ENCODE data around the gene TTC32.

TTC32 gene

DNA sequence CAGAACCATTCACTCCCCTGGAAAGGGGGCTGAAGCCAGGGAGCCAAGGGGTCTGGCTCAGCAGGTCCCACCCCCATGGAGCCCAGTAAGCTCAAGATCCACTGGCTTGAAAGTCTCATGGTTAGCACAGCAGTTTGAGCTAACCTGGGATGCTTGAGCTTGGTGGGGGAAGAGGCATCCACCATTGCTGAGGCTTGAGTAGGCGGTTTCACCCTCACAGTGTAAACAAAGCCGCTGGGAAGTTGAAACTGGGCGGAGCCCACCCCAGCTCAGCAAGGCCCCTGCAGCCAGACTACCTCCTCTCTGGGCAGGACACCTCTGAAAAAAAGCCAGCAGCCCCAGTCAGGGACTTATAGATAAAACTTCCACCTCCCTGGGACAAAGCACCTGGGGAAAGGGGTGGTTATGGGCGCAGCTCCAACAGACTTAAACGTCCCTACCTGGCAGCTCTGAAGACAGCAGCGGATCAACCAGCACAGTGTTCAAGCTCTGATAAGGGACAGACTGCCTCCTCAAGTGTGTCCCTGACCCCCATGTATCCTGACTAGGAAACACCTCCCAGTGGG is 14.7 kb upstream of the TTC32 start:
- Histone ChIP-seq H3K4me1 (ENCODE audit: insufficient read depth, low read length, severe bottlenecking) (no peaks in the 10 kb centered on the region), H3K9me2 (ENCODE audit: low read depth, low read length) (no peaks in the 10 kb centered on the region), H3K36me3 (ENCODE audit: insufficient read depth, low read length) (no peaks in the 10 kb centered on the region), H3F3A (ENCODE audit: insufficient read depth, low read length) (no peaks in the 10 kb centered on the region), H3K9me3 (ENCODE audit: low read length) (no peaks in the 10 kb centered on the region), H3K9ac (ENCODE audit: low read length) (no peak overlapping the region), H3K27ac (ENCODE audit: low read depth, low read length, poor library complexity, severe bottlenecking) (no peak overlapping the region), H2AFZ (ENCODE audit: low read length) (no peak overlapping the region), H3K4me3 (ENCODE audit: low read depth, low read length, poor library complexity, severe bottlenecking) (no peak overlapping the region), H3K79me2 (ENCODE audit: insufficient read depth, low read length) (no peaks in the 10 kb centered on the region), H3K27me3 (ENCODE audit: insufficient read depth, low read length) (no peaks in the 10 kb centered on the region), H4K20me1 (ENCODE audit: insufficient read depth, low read length) (no peaks in the 10 kb centered on the region), H3K4me2 (ENCODE audit: low read length) (no peak overlapping the region)
- TF ChIP-seq, protein P1, sequence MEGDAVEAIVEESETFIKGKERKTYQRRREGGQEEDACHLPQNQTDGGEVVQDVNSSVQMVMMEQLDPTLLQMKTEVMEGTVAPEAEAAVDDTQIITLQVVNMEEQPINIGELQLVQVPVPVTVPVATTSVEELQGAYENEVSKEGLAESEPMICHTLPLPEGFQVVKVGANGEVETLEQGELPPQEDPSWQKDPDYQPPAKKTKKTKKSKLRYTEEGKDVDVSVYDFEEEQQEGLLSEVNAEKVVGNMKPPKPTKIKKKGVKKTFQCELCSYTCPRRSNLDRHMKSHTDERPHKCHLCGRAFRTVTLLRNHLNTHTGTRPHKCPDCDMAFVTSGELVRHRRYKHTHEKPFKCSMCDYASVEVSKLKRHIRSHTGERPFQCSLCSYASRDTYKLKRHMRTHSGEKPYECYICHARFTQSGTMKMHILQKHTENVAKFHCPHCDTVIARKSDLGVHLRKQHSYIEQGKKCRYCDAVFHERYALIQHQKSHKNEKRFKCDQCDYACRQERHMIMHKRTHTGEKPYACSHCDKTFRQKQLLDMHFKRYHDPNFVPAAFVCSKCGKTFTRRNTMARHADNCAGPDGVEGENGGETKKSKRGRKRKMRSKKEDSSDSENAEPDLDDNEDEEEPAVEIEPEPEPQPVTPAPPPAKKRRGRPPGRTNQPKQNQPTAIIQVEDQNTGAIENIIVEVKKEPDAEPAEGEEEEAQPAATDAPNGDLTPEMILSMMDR (IDR thresholded peaks at IDR 0.05; ENCODE audit: low read length): no peak
- no peak for TF ChIP-seq EZH2 (IDR thresholded peaks at IDR 0.05; ENCODE audit: borderline replicate concordance, low read length)

DNA sequence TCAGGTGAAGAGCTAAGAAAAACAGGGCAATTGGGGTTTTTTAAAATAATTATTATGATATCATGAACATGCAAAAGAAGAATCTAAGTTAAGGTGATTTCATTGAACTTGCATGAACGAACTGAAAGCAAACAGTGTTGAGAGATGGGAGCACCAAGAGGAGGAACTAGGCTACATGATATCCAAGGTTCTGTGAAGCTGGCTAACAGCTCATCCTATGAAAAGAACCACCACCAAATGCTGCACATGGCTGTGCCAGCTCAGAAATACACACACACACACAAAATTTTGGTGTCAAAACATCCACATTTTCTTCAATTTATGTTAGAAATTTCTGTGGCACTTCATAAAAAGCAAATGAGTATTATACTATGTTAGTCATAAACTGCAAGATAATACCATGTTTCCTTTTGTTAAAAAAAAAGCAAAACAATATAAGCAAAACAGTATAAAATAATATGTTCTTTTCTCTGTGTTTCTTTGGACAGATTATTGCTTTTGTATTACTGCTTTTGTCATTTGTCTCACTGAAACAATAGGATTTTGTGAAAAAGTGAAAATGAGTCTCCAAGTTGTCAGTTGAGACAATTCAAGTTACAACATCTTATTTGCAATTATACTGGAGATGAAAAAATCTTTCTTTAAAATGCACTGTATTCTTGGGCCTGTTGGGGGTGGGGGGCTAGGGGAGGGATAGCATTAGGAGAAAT is 12.6 kb upstream of the TTC32 start:
- Histone ChIP-seq H3F3A (ENCODE audit: insufficient read depth, low read length) (no peaks in the 10 kb centered on the region), H3K4me2 (ENCODE audit: low read length) (no peak overlapping the region), H3K9me2 (ENCODE audit: low read depth, low read length) (no peaks in the 10 kb centered on the region), H3K36me3 (ENCODE audit: insufficient read depth, low read length) (no peaks in the 10 kb centered on the region), H3K9ac (ENCODE audit: low read length) (no peak overlapping the region), H3K9me3 (ENCODE audit: low read length) (no peaks in the 10 kb centered on the region), H3K4me1 (ENCODE audit: insufficient read depth, low read length, severe bottlenecking) (no peaks in the 10 kb centered on the region), H4K20me1 (ENCODE audit: insufficient read depth, low read length) (no peaks in the 10 kb centered on the region), H3K27ac (ENCODE audit: low read depth, low read length, poor library complexity, severe bottlenecking) (no peak overlapping the region), H3K4me3 (ENCODE audit: low read depth, low read length, poor library complexity, severe bottlenecking) (no peak overlapping the region), H3K79me2 (ENCODE audit: insufficient read depth, low read length) (no peaks in the 10 kb centered on the region), H2AFZ (ENCODE audit: low read length) (no peak overlapping the region), H3K27me3 (ENCODE audit: insufficient read depth, low read length) (no peaks in the 10 kb centered on the region)
- TF ChIP-seq, protein P1 (IDR thresholded peaks at IDR 0.05; ENCODE audit: low read length): no peak
- TF ChIP-seq EZH2 (IDR thresholded peaks at IDR 0.05; ENCODE audit: borderline replicate concordance, low read length): no peak

DNA sequence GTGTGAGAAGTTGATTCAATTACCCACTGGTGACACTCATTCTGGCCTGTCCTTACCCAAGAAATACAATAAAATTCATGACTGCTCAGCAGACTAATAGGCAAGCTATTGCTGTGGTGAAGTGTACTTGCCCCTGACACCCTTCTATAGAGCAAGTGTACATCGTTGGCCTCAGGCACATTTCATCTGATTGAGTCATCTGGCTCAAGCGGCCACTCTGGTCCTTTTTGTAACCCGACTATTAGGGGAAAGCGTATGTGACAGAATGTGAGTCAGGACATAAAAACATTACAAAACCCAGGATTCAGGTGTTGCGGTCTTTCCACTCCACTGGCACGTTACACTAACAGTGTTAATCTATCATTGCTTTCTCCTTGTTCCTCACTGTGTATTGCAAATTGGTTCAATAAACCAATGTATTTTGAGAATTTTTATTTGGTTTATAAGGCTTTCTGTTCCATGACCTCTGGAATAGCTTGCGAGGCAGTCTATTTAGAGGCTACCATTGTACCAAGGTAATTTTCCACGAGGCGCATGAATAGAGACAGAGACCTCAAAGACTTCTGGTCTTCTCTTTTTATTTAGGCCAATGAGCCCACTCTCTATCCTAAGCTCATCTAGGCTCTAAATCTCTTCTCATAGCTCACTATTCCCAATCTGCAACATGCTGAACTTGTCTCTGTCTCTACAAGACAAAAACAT is 10.2 kb upstream of the TTC32 start:
- no peaks in the 10 kb centered on the region for H3K79me2 ChIP-seq (ENCODE audit: insufficient read depth, low read length)
- H3K27me3 ChIP-seq (ENCODE audit: insufficient read depth, low read length): no peaks in the 10 kb centered on the region
- no peak overlapping the region for H3K4me2 ChIP-seq (ENCODE audit: low read length)
- no peak overlapping the region for H3K4me3 ChIP-seq (ENCODE audit: low read depth, low read length, poor library complexity, severe bottlenecking)
- no peaks in the 10 kb centered on the region for H3K9me3 ChIP-seq (ENCODE audit: low read length)
- H3K4me1 ChIP-seq (ENCODE audit: insufficient read depth, low read length, severe bottlenecking): no peaks in the 10 kb centered on the region
- H3K36me3 ChIP-seq (ENCODE audit: insufficient read depth, low read length): no peaks in the 10 kb centered on the region
- no peak overlapping the region for H3K27ac ChIP-seq (ENCODE audit: low read depth, low read length, poor library complexity, severe bottlenecking)
- TF ChIP-seq EZH2 (IDR thresholded peaks at IDR 0.05; ENCODE audit: borderline replicate concordance, low read length): no peak
- TF ChIP-seq, protein P1 (IDR thresholded peaks at IDR 0.05; ENCODE audit: low read length): no peak
- H4K20me1 ChIP-seq (ENCODE audit: insufficient read depth, low read length): no peaks in the 10 kb centered on the region
- H3K9ac ChIP-seq (ENCODE audit: low read length): no peak overlapping the region
- no peak overlapping the region for H2AFZ ChIP-seq (ENCODE audit: low read length)
- H3F3A ChIP-seq (ENCODE audit: insufficient read depth, low read length): no peaks in the 10 kb centered on the region
- H3K9me2 ChIP-seq (ENCODE audit: low read depth, low read length): no peaks in the 10 kb centered on the region

Measured in OCI-LY1 (cell line).